GM12892 (cell line): ENCODE measurements around the gene GALNTL6.

ENCODE experiments used
- POLR2A ChIP-seq: IDR thresholded peaks from 2 replicates; pipeline ENCODE4 v1.6.1; 2011; ENCODE audit warnings: low read depth, low read length, control low read depth
- POLR2AphosphoS5 ChIP-seq: IDR thresholded peaks from 2 replicates; pipeline ENCODE4 v1.6.1; 2011; ENCODE audit warnings: low read depth, low read length, control low read depth
- TAF1 ChIP-seq: IDR thresholded peaks from 2 replicates; pipeline ENCODE4 v1.6.1; 2011; ENCODE audit warnings: low read depth, mild to moderate bottlenecking, control low read depth, low read length, borderline replicate concordance

DNA sequence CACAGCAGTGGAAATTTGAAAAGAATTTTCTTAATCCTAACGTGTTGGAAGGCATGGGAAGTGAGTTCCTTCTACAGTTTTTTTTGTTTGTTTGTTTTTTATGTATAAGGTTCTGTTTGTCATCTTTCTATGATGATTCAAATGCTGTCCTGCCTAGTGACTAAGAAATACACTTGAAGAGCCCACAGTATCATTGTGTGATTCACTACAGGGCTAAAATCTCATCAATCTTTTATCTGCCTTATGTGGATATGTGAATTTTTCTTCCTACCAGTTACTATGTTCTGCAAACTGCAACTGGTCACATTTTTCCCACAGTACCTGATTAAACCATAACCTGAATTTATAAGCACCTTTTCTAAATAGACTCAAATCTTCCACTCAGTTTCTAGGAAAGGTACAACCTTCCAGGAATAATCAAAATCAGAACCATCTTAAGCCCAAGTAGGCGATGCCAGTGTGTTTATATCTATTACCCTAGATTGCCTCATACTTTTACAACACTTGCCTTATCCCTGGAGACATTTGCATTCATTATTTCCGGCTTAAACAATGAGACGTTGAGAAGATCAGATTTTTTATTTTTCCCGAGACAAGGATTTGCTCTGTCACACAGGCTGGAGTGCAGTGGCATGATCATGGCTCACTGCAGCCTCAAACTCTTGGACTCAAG is 1140.8 kb downstream of the GALNTL6 start:
- TF ChIP-seq POLR2A (no peak), POLR2AphosphoS5 (no peak), TAF1 (no peak)
